ENCODE data around the gene ANKRD13A. TPM values are rescaled to one million over a fixed set of nuclear protein-coding genes. Genes with fewer than 3 reads are reported as not detected.

The ANKRD13A gene
- total and polyA plus RNA-seq, 2 of the 13 experiments (the other 11 are each of a cell fraction or from before 2014, with no cell fraction given) = 34.1 to 41.6 TPM

- no peak for TF ChIP-seq RERE (CRISPR knock-in tag; IDR thresholded peaks at IDR 0.05; ENCODE audit: low read depth)
- peak; percentile 24; the same call in 1 of the 2 replicates for TF ChIP-seq BORCS8-MEF2B (CRISPR knock-in tag; IDR thresholded peaks at IDR 0.05)
- TF ChIP-seq IKZF5 (CRISPR knock-in tag; IDR thresholded peaks at IDR 0.05) = 0 out of 2 replicates have a peak, but pooled peaks have one; percentile 36
- no peak for TF ChIP-seq DMTF1 (CRISPR knock-in tag; IDR thresholded peaks at IDR 0.05)
- no peak for TF ChIP-seq CCAR2 (optimal IDR thresholded peaks at IDR 0.05; ENCODE audit: low read depth, low read length)
- TF ChIP-seq ZNF276 (CRISPR knock-in tag; IDR thresholded peaks at IDR 0.05; ENCODE audit: low read depth) = no peak
- TF ChIP-seq ZNF142 (CRISPR knock-in tag; IDR thresholded peaks at IDR 0.05) = no peak
Measured at GRCh38 chr12:109999983-110000505, 814 bp downstream of the ANKRD13A start (continued).

All from HepG2 (cell line).